HepG2 (cell line): Measurements from ENCODE around the gene QSOX1. TPM values are rescaled to one million over a fixed set of nuclear protein-coding genes. Genes with fewer than 3 reads are reported as not detected.

ENCODE experiments used
- ATAC-seq: fragments of 200-7000 bp; cut with Tn5 transposase; 3 replicates; pipeline ENCODE4 v1.9.1; 2020; ENCODE audit warnings: mild to moderate bottlenecking, moderate library complexity
- BruUV-seq: library from RNA; stranded (reverse); fragments of 400-500 nt; replicated peaks from 2 replicates; lab custom pipeline; 2021; lab: Mats Ljungman, UMichigan
- CTCF ChIA-PET: fragments of 300-600 bp; formaldehyde crosslinking; extraction: SDS; loops from one replicate; lab custom pipeline; 2021; ENCODE audit warnings: low total read pairs, inconsistent platforms, low intra/inter-chr PET ratio; lab: Yijun Ruan, JAX
- POLR2A ChIA-PET: fragments of 350-600 bp; sonication (Branson Sonifier 250); formaldehyde crosslinking; loops from one replicate; lab custom pipeline; 2020; ENCODE audit warnings: antibody characterized with exemption, inconsistent platforms; lab: Yijun Ruan, JAX
- DNase-seq: peaks from one replicate; pipeline ENCODE4 v3.0.0-alpha.2; 2015; ENCODE audit warnings: low spot score
- FAIRE-seq: peaks from 3 replicates; lab custom pipeline; 2011; peaks lifted over from hg19 to GRCh38; lab: Jason Lieb, UNC
- H2AFZ ChIP-seq: one replicate; pipeline ENCODE4 v1.6.1; 2011; ENCODE audit warnings: low read length, inconsistent platforms
- H3K27ac ChIP-seq: fragments of 300-600 bp; 3 replicates; pipeline ENCODE4 v1.8.0; 2011; ENCODE audit warnings: mixed run types, mild to moderate bottlenecking, mixed read lengths, low read length, inconsistent platforms; ENCODE audit not compliant: insufficient read depth; ENCODE audit errors: extremely low read length
- H3K27me3 ChIP-seq, 2 experiments: fragments of 200-600 bp in 1 of 2; 2 replicates in 1 of 2; 3 replicates in 1 of 2; pipeline versions ENCODE4 v1.6.0 to v1.8.0; 2011; ENCODE audit warnings: low read length in 2 of 2, mild to moderate bottlenecking in 2 of 2, moderate library complexity in 2 of 2, inconsistent platforms in 1 of 2; ENCODE audit not compliant: insufficient read depth in 2 of 2, control insufficient read depth in 1 of 2
- H3K36me3 ChIP-seq, 2 experiments: fragments of 200-600 bp in 1 of 2; replicated peaks in 1 of 2; 2 replicates in 1 of 2; 3 replicates in 1 of 2; pipeline versions ENCODE4 v1.5.1 to v1.8.0; 2011; ENCODE audit warnings: low read length in 2 of 2, inconsistent platforms in 1 of 2; ENCODE audit not compliant: insufficient read depth in 2 of 2, control insufficient read depth in 1 of 2
- H3K4me1 ChIP-seq: 2 replicates; pipeline ENCODE4 v1.5.1; 2012; ENCODE audit warnings: low read length, inconsistent platforms; ENCODE audit not compliant: insufficient read depth
- H3K4me2 ChIP-seq: 2 replicates; pipeline ENCODE4 v1.6.0; 2011; ENCODE audit warnings: low read depth, low read length, inconsistent platforms
- H3K4me3 ChIP-seq, 3 experiments: fragments of 200-600 bp in 1 of 3; sonication (generic), shearing (Covaris generic) in 1 of 3; replicated peaks in 1 of 3; 2 replicates each; pipeline ENCODE4 v1.5.1; 2011 to 2016; ENCODE audit warnings: low read length in 3 of 3, inconsistent platforms in 2 of 3, low read depth in 2 of 3, mild to moderate bottlenecking in 2 of 3, control low read depth in 1 of 3, mixed read lengths in 1 of 3; ENCODE audit not compliant: insufficient read depth in 1 of 3
- H3K79me2 ChIP-seq: one replicate; pipeline ENCODE4 v1.6.1; 2011; ENCODE audit warnings: low read length, inconsistent platforms; ENCODE audit not compliant: insufficient read depth
- H3K9ac ChIP-seq: 2 replicates; pipeline ENCODE4 v1.6.0; 2011; ENCODE audit warnings: mild to moderate bottlenecking, low read depth, low read length, inconsistent platforms; ENCODE audit not compliant: insufficient read depth
- H3K9me3 ChIP-seq: 2 replicates; pipeline ENCODE4 v1.5.1; 2012; ENCODE audit warnings: mild to moderate bottlenecking, low read length
- H4K20me1 ChIP-seq: 2 replicates; pipeline ENCODE4 v1.6.0; 2011; ENCODE audit warnings: inconsistent platforms, mild to moderate bottlenecking, low read length, moderate library complexity; ENCODE audit not compliant: insufficient read depth
- GATAD1 ChIP-seq: IDR thresholded peaks from 2 replicates; pipeline ENCODE4 v1.6.1; 2016; ENCODE audit warnings: missing genetic modification reagents, missing compliant biosample characterization
- HBP1 ChIP-seq: IDR thresholded peaks from 2 replicates; pipeline ENCODE4 v1.6.1; 2016; ENCODE audit warnings: low read depth, control low read depth
- JUNB ChIP-seq: sonication (generic); formaldehyde crosslinking; IDR thresholded peaks from 2 replicates; pipeline ENCODE4 v1.8.0; 2022; ENCODE audit warnings: missing genetic modification reagents, mild to moderate bottlenecking, borderline replicate concordance
- KLF13 ChIP-seq: sonication (generic); formaldehyde crosslinking; IDR thresholded peaks from 2 replicates; pipeline ENCODE4 v1.4.0; 2020; ENCODE audit warnings: mild to moderate bottlenecking, missing genetic modification reagents
- SIN3B ChIP-seq: fragments of 150-350 bp; IDR thresholded peaks from 2 replicates; pipeline ENCODE4 v1.6.1; 2014; ENCODE audit warnings: low read length
- SKI ChIP-seq: fragments of 450-650 bp; IDR thresholded peaks from one replicate; pipeline ENCODE4 v1.6.1; 2018; ENCODE audit warnings: mild to moderate bottlenecking; ENCODE audit not compliant: partially characterized antibody
- ZBTB2 ChIP-seq: sonication (generic); formaldehyde crosslinking; IDR thresholded peaks from 2 replicates; pipeline ENCODE4 v1.8.0; 2022; ENCODE audit warnings: low read depth, missing genetic modification reagents
- ZFY ChIP-seq: sonication (generic); formaldehyde crosslinking; IDR thresholded peaks from 2 replicates; pipeline ENCODE4 v1.4.0; 2020; ENCODE audit warnings: missing genetic modification reagents
- ZMAT3 ChIP-seq: sonication (generic); formaldehyde crosslinking; conservative IDR thresholded peaks from 2 replicates; pipeline ENCODE4 v1.7.0; 2021; ENCODE audit warnings: missing genetic modification reagents
- ZNF20 ChIP-seq: sonication (generic); formaldehyde crosslinking; IDR thresholded peaks from 2 replicates; pipeline ENCODE4 v1.4.0; 2020; ENCODE audit warnings: mild to moderate bottlenecking, moderate library complexity, missing genetic modification reagents
- ZNF407 ChIP-seq: sonication (generic); formaldehyde crosslinking; IDR thresholded peaks from one replicate; pipeline ENCODE4 v1.5.1; 2020; ENCODE audit warnings: mild to moderate bottlenecking, missing genetic modification reagents; ENCODE audit errors: not compliant biosample characterization
- ZNF607 ChIP-seq: sonication (generic); formaldehyde crosslinking; IDR thresholded peaks from 2 replicates; pipeline ENCODE4 v1.5.1; 2020; ENCODE audit warnings: missing genetic modification reagents, mild to moderate bottlenecking, borderline replicate concordance
- ZNF772 ChIP-seq: sonication (generic); formaldehyde crosslinking; IDR thresholded peaks from 2 replicates; pipeline ENCODE4 v1.5.0; 2020; ENCODE audit warnings: mild to moderate bottlenecking, missing genetic modification reagents
- ZNF788 ChIP-seq: sonication (generic); formaldehyde crosslinking; IDR thresholded peaks from 2 replicates; pipeline ENCODE4 v1.5.0; 2020; ENCODE audit warnings: mild to moderate bottlenecking, missing genetic modification reagents, borderline replicate concordance
- WGBS: methylation state at CpG from one replicate; pipeline ENCODE4 v1.1.6; 2017; ENCODE audit warnings: low lambda C conversion rate; 5-methylcytosine and 5-hydroxymethylcytosine counted together
- in situ Hi-C: cut with HindIII; loops from 2 replicates; pipeline ENCODE4 v1.10.0; 2017; ENCODE audit warnings: low pct_unique_long_range_greater_than_20kb; ENCODE audit not compliant: extremely low pct_ligation_motif_present
- intact Hi-C: fragments of 100-400 bp; cut with micrococcal nuclease; formaldehyde crosslinking; loops from one replicate; pipeline ENCODE4 v1.10.0; 2022; ENCODE audit not compliant: unreplicated experiment
- polyA plus RNA-seq, 8 experiments: library from polyadenylated mRNA; depleted of rRNA in 3 of 8; stranded (reverse) in 7 of 8; unstranded in 1 of 8; fragments of >200 nt; fragmentation: Illumina TruSeq in 4 of 8; extraction: Trizol in 4 of 8; gene quantifications; 2 replicates each; pipeline versions ENCODE4 v1.2.1 to v1.2.3, GENCODE V29; 2011 to 2016; ENCODE audit warnings: low read depth in 4 of 8, missing spikeins in 1 of 8, mixed read lengths in 1 of 8; ENCODE audit not compliant: insufficient read depth in 1 of 8
- total RNA-seq, 5 experiments: library from RNA; depleted of rRNA; stranded (reverse); fragments of >200 nt; fragmentation: Illumina TruSeq; extraction: Trizol; gene quantifications; 2 replicates each; pipeline ENCODE4 v1.2.3, GENCODE V29; 2016; ENCODE audit warnings: low read depth in 1 of 5

Gene QSOX1
- total and polyA plus RNA-seq, 2 of the 13 experiments (the other 11 are each of a cell fraction or from before 2014, with no cell fraction given) = 6.8 to 40.2 TPM

GRCh38 chr1:180195916-180196315 lies 41.2 kb downstream of the QSOX1 start:
- H4K20me1 ChIP-seq = no peaks in the 10 kb centered on the region
- H3K27ac ChIP-seq = no peak overlapping the region
- peaks cover 9% of the 10 kb centered on the region; the same call in 1 of the 2 replicates for H3K4me1 ChIP-seq
- no peaks in the 10 kb centered on the region; a peak in 1 of 5 replicates for H3K27me3 ChIP-seq
- BruUV-seq = no TSS peak
- DNase-seq (no peak), FAIRE-seq (no peak), ATAC-seq (no peak)
- ChIA-PET CTCF (no interaction called here), POLR2A (no interaction called here)
- H3K9ac ChIP-seq = no peak overlapping the region
- H3K4me2 ChIP-seq = no peak overlapping the region
- no peaks in the 10 kb centered on the region for H3K9me3 ChIP-seq
- in situ Hi-C loops (no loop called here), intact Hi-C loops (no loop called here)
- no peaks in the 10 kb centered on the region for H3K36me3 ChIP-seq
- H2AFZ ChIP-seq = no peak overlapping the region
- H3K79me2 ChIP-seq = no peaks in the 10 kb centered on the region
- TF ChIP-seq JUNB (no peak), SKI (no peak), HBP1 (CRISPR knock-in tag) (no peak), ZFY (no peak), ZNF607 (CRISPR knock-in tag) (no peak), SIN3B (no peak), ZMAT3 (CRISPR knock-in tag) (no peak), ZNF407 (CRISPR knock-in tag) (no peak), ZBTB2 (CRISPR knock-in tag) (no peak), GATAD1 (no peak), KLF13 (CRISPR knock-in tag) (no peak), ZNF772 (no peak), ZNF788 (CRISPR knock-in tag) (no peak), ZNF20 (no peak)
- 94% methylated on average over 3 of the region's 9 CpGs for WGBS
- H3K4me3 ChIP-seq = no peak overlapping the region
